DMS53 (cell line): ENCODE measurements around the gene TMEFF1.
"Not testable (repeated sequence)": the region's sequence is repeated elsewhere in the genome, so short reads cannot be mapped to it uniquely, and the experiment has no call there.

Experiments
- DNase-seq: peaks from one replicate; lab custom pipeline; 2025; lab: John Stamatoyannopoulos, UW

The TMEFF1 gene

GRCh38 chr9:100472788-100473275 is at the start of gene TMEFF1:
TMEFF1 (plus strand) TSS chr9:100473149; CDS start chr9:100473545, 396 bp downstream.
- DNase-seq: peak; percentile 49

- DNase-seq: no peak
Observed at GRCh38 chr9:100425758-100426157, 47.2 kb upstream of the TMEFF1 start.

- DNase-seq: no peak
Observed at GRCh38 chr9:100426189-100426529, 46.8 kb upstream of the TMEFF1 start.

- peak; percentile 85 for DNase-seq
Observed at GRCh38 chr9:100426530-100427365, 46.2 kb upstream of the TMEFF1 start, which contains the start of gene MSANTD3. MSANTD3 (plus strand) TSS chr9:100427143; CDS start chr9:100441939, 14,796 bp downstream.

DNA sequence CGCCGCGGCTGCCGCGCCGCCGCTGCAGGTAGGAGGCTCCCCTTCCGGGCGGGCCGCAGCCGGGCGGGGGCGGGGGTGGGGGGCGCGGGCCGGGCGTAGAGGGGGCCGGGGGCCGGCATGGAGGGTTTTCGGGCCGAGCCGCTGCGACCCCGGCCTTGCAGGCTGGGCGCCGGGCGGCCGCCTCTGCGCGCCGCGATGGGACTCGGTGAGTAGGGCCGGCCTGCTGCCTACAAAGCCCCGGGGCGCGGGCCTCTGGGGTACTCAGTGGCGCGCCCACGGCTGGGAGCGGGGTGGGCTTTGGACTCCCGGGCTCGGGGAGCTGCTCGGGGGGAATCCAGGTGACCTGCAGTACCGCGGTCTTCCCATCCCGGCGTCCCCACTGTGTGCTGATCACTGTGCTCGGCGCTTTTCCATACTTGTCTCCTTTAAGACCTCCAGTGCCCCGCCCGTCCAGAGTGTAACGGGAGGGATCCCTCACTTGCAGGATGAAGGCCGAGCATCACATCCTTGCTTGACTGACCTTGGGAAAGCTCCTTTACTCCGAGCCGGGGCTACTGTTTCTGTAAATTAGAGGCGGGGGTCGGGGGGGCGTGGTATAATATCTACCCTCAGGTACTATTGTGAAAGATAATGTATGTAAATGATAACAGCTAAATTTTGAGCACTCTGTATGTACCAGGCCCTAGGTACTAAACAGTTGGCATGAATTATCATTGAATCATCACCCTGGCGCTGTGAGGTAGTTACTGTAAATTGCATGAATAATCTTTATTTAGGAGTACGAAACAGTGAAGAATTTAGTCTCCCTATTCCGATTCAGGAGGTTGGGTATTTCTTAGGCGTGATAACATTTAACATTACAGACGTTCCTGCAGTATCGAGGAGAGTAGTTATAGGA is 45.3 kb upstream of the TMEFF1 start:
- DNase-seq: peak; percentile 63

DNA sequence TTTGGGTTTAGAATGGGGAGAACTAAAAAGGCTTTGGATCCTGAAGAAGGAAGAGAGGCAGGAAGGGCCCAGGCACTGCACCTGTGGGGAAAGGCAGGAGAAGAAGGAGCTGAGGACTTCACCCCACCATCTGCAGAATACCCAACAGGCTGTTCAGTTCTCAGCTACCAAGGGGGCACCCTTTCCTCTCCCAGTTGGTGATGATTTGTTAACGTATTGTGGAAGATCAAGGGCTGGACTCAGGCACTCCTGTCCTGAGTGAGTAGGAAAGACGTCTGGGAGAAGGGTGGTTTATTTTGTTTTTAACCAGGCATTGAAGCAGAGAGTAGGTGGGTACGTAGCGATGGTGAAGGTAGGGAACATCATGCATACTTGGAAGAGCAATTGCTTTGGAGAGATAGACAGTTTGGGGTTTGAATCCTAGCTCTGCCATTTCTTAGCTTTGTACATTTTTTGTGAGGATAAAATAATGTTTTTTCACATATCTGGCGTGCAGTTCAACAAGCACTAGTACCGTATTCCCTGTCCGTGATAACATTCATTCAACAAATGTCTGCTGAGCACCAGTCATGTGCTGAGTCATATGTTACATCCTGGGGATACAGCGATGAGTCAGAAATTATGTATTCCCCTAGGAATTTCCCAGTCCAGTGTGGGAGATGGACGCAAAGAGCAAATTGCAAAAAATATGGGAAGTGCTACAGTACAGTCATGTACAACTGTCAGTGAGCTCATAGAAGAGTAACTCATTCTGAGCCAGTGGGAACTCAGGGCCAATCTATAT is 43.9 kb upstream of the TMEFF1 start:
- peak; percentile 65 for DNase-seq

DNA sequence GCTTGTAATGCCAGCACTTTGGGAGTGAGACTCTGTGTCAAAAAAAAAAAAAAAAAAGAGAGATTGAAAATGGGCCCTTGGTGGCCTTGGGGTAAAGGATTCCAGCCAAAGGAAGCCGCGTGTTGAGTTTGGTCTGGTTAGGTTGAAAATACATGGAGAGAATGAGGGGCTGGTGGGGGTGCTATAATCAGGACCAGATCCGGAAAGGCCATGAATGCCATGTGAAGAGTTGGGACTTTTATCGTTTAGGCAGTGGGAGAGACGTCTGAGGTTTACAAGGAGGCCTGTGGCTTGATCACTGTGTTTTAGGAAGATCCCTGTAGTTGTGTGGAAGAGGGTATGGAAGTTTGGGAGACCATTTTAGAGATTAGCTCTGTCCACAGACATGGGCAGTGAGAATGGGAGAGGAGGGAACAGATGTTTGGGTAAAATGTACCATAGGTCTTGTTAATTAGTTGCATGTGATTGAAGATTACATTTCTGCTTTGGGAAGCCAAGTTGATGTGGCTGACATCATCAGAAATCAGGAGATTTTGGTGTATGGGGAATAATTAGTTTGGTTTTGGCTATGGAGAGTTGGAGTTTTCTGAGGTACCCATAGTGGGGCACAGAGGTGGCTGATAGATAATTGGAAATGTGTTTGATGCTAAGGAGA is 42.5 kb upstream of the TMEFF1 start:
- no peak for DNase-seq

GRCh38 chr9:100431886-100432285 is 41.1 kb upstream of the TMEFF1 start:
- DNase-seq: no peak

- DNase-seq: no peak
Observed at GRCh38 chr9:100432736-100433135, 40.2 kb upstream of the TMEFF1 start.

GRCh38 chr9:100436571-100436970 is 36.4 kb upstream of the TMEFF1 start:
- no peak for DNase-seq

DNA sequence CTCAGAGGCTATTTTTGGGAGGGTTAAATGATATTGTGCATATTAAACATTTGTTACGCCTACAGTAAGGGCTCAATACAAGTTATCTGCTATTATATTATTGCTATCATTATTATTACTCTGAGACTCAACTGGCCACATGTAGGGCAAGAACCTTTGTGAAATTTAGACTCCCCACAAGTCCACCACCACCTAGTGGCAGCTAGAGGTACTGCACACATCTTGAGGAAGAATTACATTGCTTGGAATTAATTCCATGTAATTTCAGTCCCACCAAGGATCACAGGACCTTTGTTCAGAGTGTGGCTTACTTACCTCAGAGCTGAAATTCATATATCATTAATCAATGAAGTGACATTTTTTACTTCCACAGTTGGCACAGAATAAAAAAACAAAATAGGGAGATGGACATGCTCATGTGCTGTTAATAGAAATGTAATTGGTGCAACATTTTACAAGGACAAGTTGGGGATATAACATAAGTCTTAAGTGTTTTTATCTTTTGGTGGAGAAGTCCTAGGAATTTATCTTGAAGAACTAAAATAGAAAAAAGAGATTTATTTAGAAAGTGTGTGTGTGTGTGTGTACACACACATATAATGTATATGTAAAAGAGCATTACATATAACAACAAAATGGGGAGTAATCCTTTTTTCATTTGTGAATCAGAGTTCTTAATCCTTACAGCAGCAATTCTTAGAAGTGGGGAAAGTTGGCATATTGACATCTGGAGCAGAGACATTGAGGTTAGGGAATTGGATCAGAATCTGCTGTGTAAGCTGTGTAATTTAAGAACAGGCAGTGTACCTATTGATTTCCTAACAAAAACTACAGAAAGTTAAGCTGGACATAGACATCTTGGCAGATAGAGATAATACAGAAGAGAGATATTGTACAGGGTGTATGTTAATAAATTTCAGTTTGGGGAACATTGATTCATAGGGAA is 34.8 kb upstream of the TMEFF1 start:
- DNase-seq: peak; percentile 79

- DNase-seq: no peak
Observed at GRCh38 chr9:100440071-100440470, 32.9 kb upstream of the TMEFF1 start.

GRCh38 chr9:100440487-100440886 is 32.5 kb upstream of the TMEFF1 start:
- not testable (repeated sequence) for DNase-seq

DNA sequence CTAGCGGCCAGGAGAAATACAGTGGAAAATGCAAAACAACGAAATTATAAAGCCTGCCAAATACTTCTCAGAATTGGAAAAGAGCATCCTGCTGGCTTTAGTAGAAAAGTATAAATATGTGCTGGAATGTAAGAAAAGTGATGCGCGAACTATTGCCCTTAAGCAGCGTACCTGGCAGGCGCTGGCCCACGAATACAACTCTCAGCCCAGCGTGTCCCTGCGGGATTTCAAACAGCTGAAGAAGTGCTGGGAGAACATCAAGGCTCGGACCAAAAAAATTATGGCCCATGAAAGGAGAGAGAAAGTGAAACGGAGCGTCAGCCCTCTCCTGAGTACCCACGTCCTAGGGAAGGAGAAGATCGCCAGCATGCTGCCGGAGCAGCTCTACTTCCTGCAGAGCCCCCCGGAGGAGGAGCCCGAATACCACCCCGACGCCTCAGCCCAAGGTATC is 31.0 kb upstream of the TMEFF1 start:
- no peak for DNase-seq

DNA sequence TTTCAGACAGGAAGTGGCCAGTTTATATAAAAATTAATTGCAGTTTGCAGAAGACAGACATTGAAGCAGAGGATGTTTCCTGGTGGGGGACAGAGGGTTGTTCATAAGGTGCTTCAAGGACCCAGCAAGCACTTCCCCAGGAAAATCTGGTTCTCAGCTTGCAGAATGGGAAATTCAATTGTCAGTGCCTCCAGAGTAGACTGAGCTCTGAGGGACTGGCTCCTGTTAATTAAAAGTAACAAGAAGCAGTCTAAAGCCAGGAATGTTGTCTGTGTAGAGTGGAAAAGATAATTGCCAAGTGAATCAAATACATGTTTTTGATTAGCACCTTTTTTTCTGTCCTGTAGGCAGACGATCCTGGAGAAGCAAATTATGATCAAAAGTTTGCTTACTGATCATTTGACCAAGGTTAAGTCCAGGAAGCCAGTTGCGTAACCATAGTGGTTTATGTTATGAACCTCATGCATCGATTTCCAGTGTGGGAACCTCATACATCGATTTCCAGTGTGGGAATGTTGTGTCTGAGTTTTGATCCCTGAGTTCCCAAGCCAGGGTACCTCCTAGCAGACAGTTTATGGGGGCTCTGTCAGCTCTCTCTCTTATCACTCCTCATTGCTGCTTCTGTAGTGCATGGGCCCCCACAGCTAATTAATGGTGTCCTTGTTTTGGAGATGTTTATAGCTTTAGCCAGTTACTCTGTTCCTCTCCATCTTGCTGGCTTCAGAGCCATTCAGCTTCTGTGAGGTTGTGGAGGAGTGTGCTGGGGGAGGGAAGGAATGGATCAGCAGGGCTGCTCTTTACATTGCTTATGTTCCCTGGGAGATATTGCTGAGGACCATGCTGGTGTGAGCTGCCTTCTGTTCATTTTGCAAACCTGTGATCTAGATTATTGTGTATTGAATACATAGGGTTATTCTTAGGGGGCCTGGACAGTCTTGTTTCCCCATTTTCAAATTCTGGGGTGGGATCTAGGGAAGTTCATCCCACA is 28.9 kb upstream of the TMEFF1 start:
- DNase-seq: no peak

GRCh38 chr9:100445161-100445902 is 27.6 kb upstream of the TMEFF1 start:
- no peak for DNase-seq

DNA sequence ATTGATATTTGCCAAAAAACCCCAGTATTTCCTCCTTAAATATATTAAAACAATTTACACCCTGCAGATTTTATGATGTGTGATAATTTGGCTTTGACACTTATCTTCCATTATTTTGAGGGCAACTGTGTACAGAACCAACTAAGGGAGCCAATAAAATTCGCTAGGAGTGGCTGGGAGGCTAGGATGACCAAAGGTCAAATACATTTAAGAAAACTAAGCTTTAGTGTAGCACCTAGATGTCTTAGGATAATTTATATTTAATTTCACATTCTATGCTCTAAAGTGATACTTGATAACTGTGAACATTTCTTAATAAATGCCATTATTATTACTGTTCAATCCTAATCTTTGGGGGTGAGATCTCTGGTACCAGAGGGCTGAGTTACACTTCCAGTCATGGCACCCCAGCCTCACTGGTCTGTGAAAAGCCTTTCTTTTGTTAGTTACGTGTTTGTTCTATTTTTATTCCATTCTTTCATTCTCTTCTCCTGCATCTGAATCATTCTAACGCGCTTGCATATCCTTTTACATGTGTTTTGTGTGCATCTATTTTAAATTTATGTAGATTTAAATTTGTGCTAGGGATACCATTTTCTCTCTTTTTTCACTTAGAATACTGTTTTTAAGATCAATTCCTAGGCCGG is 26.9 kb upstream of the TMEFF1 start:
- DNase-seq: no peak

- no peak for DNase-seq
Observed at GRCh38 chr9:100447041-100447440, 25.9 kb upstream of the TMEFF1 start.
